Endothelial cell of umbilical vein (primary cell): ENCODE data around the gene WIPI1. TPM values are rescaled to one million over a fixed set of nuclear protein-coding genes. Genes with fewer than 3 reads are reported as not detected.

Experiments used
- BruUV-seq: library from RNA; stranded (reverse); fragments of 400-500 nt; replicated peaks from 2 replicates; lab custom pipeline; 2021; lab: Mats Ljungman, UMichigan
- CTCF ChIA-PET: fragments of 300-600, 350-600 bp; sonication (Branson Sonifier 250); formaldehyde crosslinking; loops from one replicate; lab custom pipeline; 2021; ENCODE audit warnings: antibody characterized with exemption, inconsistent platforms; lab: Charles Lee
- POLR2A ChIA-PET: fragments of 300-600, 350-600 bp; sonication (Branson Sonifier 250); formaldehyde crosslinking; loops from one replicate; lab custom pipeline; 2021; ENCODE audit warnings: antibody characterized with exemption, inconsistent platforms; lab: Charles Lee
- DNase-seq: peaks from one replicate; pipeline ENCODE4 v3.0.0-alpha.2; 2011; ENCODE audit warnings: low read depth, low spot score
- FAIRE-seq: peaks from 2 replicates; lab custom pipeline; 2011; peaks lifted over from hg19 to GRCh38; lab: Jason Lieb, UNC
- H2AFZ ChIP-seq: 2 replicates; pipeline ENCODE4 v1.6.0; 2012; ENCODE audit warnings: low read depth, low read length, control low read depth, inconsistent platforms
- H3K27ac ChIP-seq: 2 replicates; pipeline ENCODE4 v1.5.1; 2011; ENCODE audit warnings: low read depth, mild to moderate bottlenecking, control low read depth, low read length, moderate library complexity; ENCODE audit not compliant: insufficient read depth
- H3K27me3 ChIP-seq, 2 experiments: 2 replicates each; pipeline versions ENCODE4 v1.6.0 to v1.6.1; 2011; ENCODE audit warnings: low read length in 2 of 2, mixed read lengths in 1 of 2; ENCODE audit not compliant: control insufficient read depth in 2 of 2, insufficient read depth in 2 of 2
- H3K36me3 ChIP-seq, 2 experiments: 2 replicates in 1 of 2; 3 replicates in 1 of 2; pipeline ENCODE4 v1.5.1; 2011; ENCODE audit warnings: low read length in 2 of 2, mild to moderate bottlenecking in 1 of 2, moderate library complexity in 1 of 2; ENCODE audit not compliant: control insufficient read depth in 2 of 2, insufficient read depth in 2 of 2; ENCODE audit errors: extremely low read depth in 1 of 2
- H3K4me1 ChIP-seq: 3 replicates; pipeline ENCODE4 v1.5.1; 2011; ENCODE audit warnings: mild to moderate bottlenecking, low read length; ENCODE audit not compliant: control insufficient read depth, insufficient read depth; ENCODE audit errors: extremely low read depth
- H3K4me2 ChIP-seq: 2 replicates; pipeline ENCODE4 v1.6.1; 2011; ENCODE audit warnings: low read length, control low read depth, mixed read lengths; ENCODE audit not compliant: insufficient read depth
- H3K4me3 ChIP-seq, 3 experiments: fragments of 200-600 bp in 1 of 3; sonication (generic), shearing (Covaris generic) in 1 of 3; replicated peaks in 1 of 3; 2 replicates each; pipeline ENCODE4 v1.5.1; 2011 to 2016; ENCODE audit warnings: control low read depth in 3 of 3, low read length in 3 of 3, mild to moderate bottlenecking in 2 of 3, inconsistent platforms in 1 of 3, low read depth in 1 of 3, moderate library complexity in 1 of 3; ENCODE audit not compliant: insufficient read depth in 1 of 3
- H3K79me2 ChIP-seq: 2 replicates; pipeline ENCODE4 v1.6.0; 2012; ENCODE audit warnings: low read length, inconsistent platforms; ENCODE audit not compliant: control insufficient read depth, insufficient read depth
- H3K9ac ChIP-seq: replicated peaks from 2 replicates; pipeline ENCODE3; 2011; ENCODE audit warnings: low read length, control low read depth; ENCODE audit not compliant: insufficient read depth; ENCODE audit errors: extremely low read depth
- H3K9me1 ChIP-seq: replicated peaks from 3 replicates; pipeline ENCODE4 v1.6.0; 2011; ENCODE audit warnings: mild to moderate bottlenecking, low read length; ENCODE audit not compliant: control insufficient read depth, insufficient read depth; ENCODE audit errors: extremely low read depth
- H3K9me3 ChIP-seq: replicated peaks from 2 replicates; pipeline ENCODE4 v1.5.1; 2012; ENCODE audit warnings: low read length, inconsistent platforms; ENCODE audit not compliant: control insufficient read depth, insufficient read depth
- H4K20me1 ChIP-seq: replicated peaks from 2 replicates; pipeline ENCODE3; 2011; ENCODE audit warnings: mild to moderate bottlenecking, low read length; ENCODE audit not compliant: control insufficient read depth, insufficient read depth; ENCODE audit errors: extremely low read depth
- CTCF ChIP-seq, 2 donors: IDR thresholded peaks; 1 replicate in 1 of 2; 2 replicates in 1 of 2; pipeline ENCODE4 v1.5.1; 2011; ENCODE audit warnings: low read length in 2 of 2, mild to moderate bottlenecking in 2 of 2, moderate library complexity in 2 of 2, control low read depth in 1 of 2, inconsistent platforms in 1 of 2, low read depth in 1 of 2; ENCODE audit not compliant: insufficient read depth in 1 of 2; ENCODE audit errors: extremely low read depth in 1 of 2
- EZH2 ChIP-seq: IDR thresholded peaks from 2 replicates; pipeline ENCODE4 v1.6.1; 2012; ENCODE audit warnings: borderline replicate concordance, low read depth, mild to moderate bottlenecking, moderate library complexity, low read length, inconsistent platforms; ENCODE audit not compliant: severe bottlenecking
- FOS ChIP-seq: IDR thresholded peaks from 2 replicates; pipeline ENCODE4 v1.6.1; 2011; ENCODE audit warnings: mild to moderate bottlenecking, low read length, moderate library complexity, borderline replicate concordance; ENCODE audit not compliant: insufficient read depth
- GATA2 ChIP-seq: IDR thresholded peaks from 2 replicates; pipeline ENCODE4 v1.7.0; 2011; ENCODE audit warnings: low read depth, mild to moderate bottlenecking, moderate library complexity, mixed read lengths, low read length; ENCODE audit not compliant: insufficient read length, insufficient read depth
- JUN ChIP-seq: IDR thresholded peaks from 2 replicates; pipeline ENCODE4 v1.6.1; 2011; ENCODE audit warnings: borderline replicate concordance, low read depth; ENCODE audit not compliant: insufficient read length, insufficient read depth
- MAX ChIP-seq: IDR thresholded peaks from 2 replicates; pipeline ENCODE4 v1.6.1; 2011; ENCODE audit not compliant: insufficient read depth, insufficient read length
- MYC ChIP-seq: IDR thresholded peaks from one replicate; pipeline ENCODE4 v1.6.1; 2011; ENCODE audit warnings: mild to moderate bottlenecking, low read depth, low read length
- POLR2A ChIP-seq: IDR thresholded peaks from 2 replicates; pipeline ENCODE4 v1.6.1; 2012; ENCODE audit warnings: low read depth, mild to moderate bottlenecking, control low read depth, low read length
- POLR2AphosphoS5 ChIP-seq: IDR thresholded peaks from 2 replicates; pipeline ENCODE4 v1.6.1; 2012; ENCODE audit warnings: low read depth, mild to moderate bottlenecking, control low read depth, low read length, moderate library complexity; ENCODE audit not compliant: insufficient read depth
- dilution Hi-C: fragments of 300-500 bp; cut with MboI; formaldehyde crosslinking; loops from one replicate; pipeline ENCODE4 v1.15.0; 2019; ENCODE audit warnings: low sequenced_read_pairs; ENCODE audit not compliant: extremely low pct_ligation_motif_present
- intact Hi-C: fragments of 100-400 bp; cut with micrococcal nuclease; formaldehyde crosslinking; loops from one replicate; pipeline ENCODE4 v1.10.0; 2022
- polyA plus RNA-seq, 4 experiments: library from polyadenylated mRNA; depleted of rRNA in 3 of 4; stranded (reverse) in 3 of 4; unstranded in 1 of 4; fragments of >200 nt; gene quantifications; 2 replicates each; pipeline versions ENCODE4 v1.2.1 to v1.2.3, GENCODE V29; 2011 to 2012; ENCODE audit warnings: missing spikeins in 1 of 4
- total RNA-seq: library from RNA; stranded (reverse); gene quantifications from 2 replicates; pipeline ENCODE4 v1.2.3, GENCODE V29; 2021

Gene WIPI1
- total and polyA plus RNA-seq, 2 donors (not counting 3 experiments of a cell fraction or from before 2014, with no cell fraction given): 49.9 to 70.3 TPM

GRCh38 chr17:68378268-68379176 lies 78.8 kb downstream of the WIPI1 start:
- peak; percentile 92 for DNase-seq
- H3K9ac ChIP-seq: peak overlapping the region; percentile 66
- H3K27me3 ChIP-seq: no peaks in the 10 kb centered on the region
- H3K27ac ChIP-seq: peak overlapping the region; percentile 75
- H3K36me3 ChIP-seq: no peaks in the 10 kb centered on the region
- no peaks in the 10 kb centered on the region for H3K9me1 ChIP-seq
- intact Hi-C loops: loop anchor here (1.0 to 2.0 kb wide), 4 partner anchors 24 to 86 kb away; no protein-coding TSS in a partner anchor
- no peak overlapping the region for H3K4me3 ChIP-seq
- TSS peak; percentile 29 for BruUV-seq
- peak overlapping the region; percentile 64 for H2AFZ ChIP-seq
- no peaks in the 10 kb centered on the region for H3K79me2 ChIP-seq
- no peak overlapping the region for H3K4me2 ChIP-seq
- FAIRE-seq: peak; percentile 94
- ChIA-PET POLR2A (no interaction called here), CTCF (interaction anchor here (0.7 to 5.2 kb wide), 4 partner anchors 21 to 66 kb away, joined by 3 to 24 read pairs (median 5); no protein-coding TSS in a partner anchor)
- dilution Hi-C loops: no loop called here
- H3K4me1 ChIP-seq: peaks cover 36% of the 10 kb centered on the region
- no peaks in the 10 kb centered on the region for H3K9me3 ChIP-seq
- peak; percentile 25 for TF ChIP-seq POLR2A
- no peak for TF ChIP-seq MYC
- peak; percentile 94 for TF ChIP-seq MAX
- peak; percentile 47 for TF ChIP-seq GATA2
- peak; percentile 14 for TF ChIP-seq POLR2AphosphoS5
- TF ChIP-seq EZH2: no peak
- no peak for TF ChIP-seq FOS
- TF ChIP-seq JUN: peak; percentile 25
- no peak for TF ChIP-seq CTCF (IDR thresholded peaks at IDR 0.05; ENCODE audit: extremely low read depth in 1 of 2, insufficient read depth in 1 of 2, low read depth in 1 of 2, low read length in 2 of 2)
- no peaks in the 10 kb centered on the region for H4K20me1 ChIP-seq
